GM10847 (cell line): ENCODE data around the gene CDYL2.

Experiments
- POLR2A ChIP-seq: IDR thresholded peaks from 2 replicates; pipeline ENCODE4 v1.6.1; 2011; ENCODE audit not compliant: insufficient read length; ENCODE audit errors: extremely low read depth

Gene CDYL2

GRCh38 chr16:80674884-80675283, 129.5 kb downstream of the CDYL2 start:
- TF ChIP-seq POLR2A, result no peak

- no peak for TF ChIP-seq POLR2A
Observed at GRCh38 chr16:80672379-80672778, 132.0 kb downstream of the CDYL2 start.

- no peak for TF ChIP-seq POLR2A
Observed at GRCh38 chr16:80671281-80671849, 133.0 kb downstream of the CDYL2 start.

- TF ChIP-seq POLR2A, result no peak
Observed at GRCh38 chr16:80670170-80670865, 134.1 kb downstream of the CDYL2 start.

GRCh38 chr16:80669673-80670072, 134.7 kb downstream of the CDYL2 start:
- TF ChIP-seq POLR2A, result no peak

- TF ChIP-seq POLR2A, result no peak
Observed at GRCh38 chr16:80667925-80668324, 136.5 kb downstream of the CDYL2 start.

- no peak for TF ChIP-seq POLR2A
Observed at GRCh38 chr16:80667251-80667560, 137.2 kb downstream of the CDYL2 start.

GRCh38 chr16:80666378-80667250, 137.8 kb downstream of the CDYL2 start:
- no peak for TF ChIP-seq POLR2A

GRCh38 chr16:80665356-80665755, 139.0 kb downstream of the CDYL2 start:
- TF ChIP-seq POLR2A, result no peak

GRCh38 chr16:80664786-80665185, 139.6 kb downstream of the CDYL2 start:
- no peak for TF ChIP-seq POLR2A

- no peak for TF ChIP-seq POLR2A
Observed at GRCh38 chr16:80664226-80664625, 140.2 kb downstream of the CDYL2 start.

- no peak for TF ChIP-seq POLR2A
Observed at GRCh38 chr16:80663078-80663477, 141.3 kb downstream of the CDYL2 start.

- TF ChIP-seq POLR2A, result no peak
Observed at GRCh38 chr16:80659865-80660264, 144.5 kb downstream of the CDYL2 start.

GRCh38 chr16:80656711-80657150, 147.7 kb downstream of the CDYL2 start:
- TF ChIP-seq POLR2A, result no peak

GRCh38 chr16:80656161-80656560, 148.2 kb downstream of the CDYL2 start:
- no peak for TF ChIP-seq POLR2A

- TF ChIP-seq POLR2A, result no peak
Observed at GRCh38 chr16:80655751-80656150, 148.6 kb downstream of the CDYL2 start.
